IMR-90 (cell line): ENCODE data around the gene MEGF11. TPM values are rescaled to one million over a fixed set of nuclear protein-coding genes. Genes with fewer than 3 reads are reported as not detected.
"Not testable (repeated sequence)": the region's sequence is repeated elsewhere in the genome, so short reads cannot be mapped to it uniquely, and the experiment has no call there.

Experiments
- ATAC-seq: fragments of 200-7000 bp; cut with Tn5 transposase; 2 replicates; pipeline ENCODE4 v1.9.1; 2020; ENCODE audit warnings: low read depth, mild to moderate bottlenecking, moderate library complexity
- BruUV-seq: library from RNA; stranded (reverse); fragments of 400-500 nt; replicated peaks from 2 replicates; lab custom pipeline; 2021; lab: Mats Ljungman, UMichigan
- CTCF ChIA-PET: fragments of 300-600 bp; formaldehyde crosslinking; extraction: SDS; loops from one replicate; lab custom pipeline; 2021; ENCODE audit warnings: antibody characterized with exemption; lab: Yijun Ruan, JAX
- POLR2A ChIA-PET: fragments of 300-600 bp; sonication (Branson Sonifier 250); formaldehyde crosslinking; loops from one replicate; lab custom pipeline; 2022; ENCODE audit warnings: antibody characterized with exemption; ENCODE audit not compliant: unreplicated experiment; lab: Charles Lee
- DNase-seq: peaks from one replicate; pipeline ENCODE4 v3.0.0; 2013
- H2AFZ ChIP-seq: replicated peaks from 2 replicates; pipeline ENCODE3; 2013; ENCODE audit warnings: low read length, mild to moderate bottlenecking; ENCODE audit not compliant: poor library complexity
- H2AK5ac ChIP-seq: 2 replicates; pipeline ENCODE4 v1.6.1; 2013; ENCODE audit warnings: low read depth, low read length, inconsistent platforms
- H2AK9ac ChIP-seq: replicated peaks from 2 replicates; pipeline ENCODE3; 2013; ENCODE audit warnings: mild to moderate bottlenecking, low read depth, low read length, moderate library complexity; ENCODE audit not compliant: poor library complexity
- H2BK120ac ChIP-seq: 2 replicates; pipeline ENCODE4 v1.6.1; 2013; ENCODE audit warnings: low read depth, low read length, inconsistent platforms
- H2BK15ac ChIP-seq: 3 replicates; pipeline ENCODE4 v1.6.1; 2013; ENCODE audit warnings: low read depth, low read length, inconsistent platforms
- H2BK20ac ChIP-seq: 2 replicates; pipeline ENCODE4 v1.6.1; 2013; ENCODE audit warnings: low read depth, mild to moderate bottlenecking, inconsistent platforms, low read length, moderate library complexity
- H2BK5ac ChIP-seq: 2 replicates; pipeline ENCODE4 v1.6.1; 2013; ENCODE audit warnings: mild to moderate bottlenecking, low read depth, low read length, inconsistent platforms; ENCODE audit not compliant: poor library complexity, severe bottlenecking
- H3K14ac ChIP-seq: replicated peaks from 2 replicates; pipeline ENCODE4 v1.6.1; 2013; ENCODE audit warnings: low read depth, low read length, inconsistent platforms
- H3K18ac ChIP-seq: 2 replicates; pipeline ENCODE4 v1.6.1; 2013; ENCODE audit warnings: low read depth, low read length, control low read depth
- H3K23ac ChIP-seq: 2 replicates; pipeline ENCODE4 v1.6.1; 2013; ENCODE audit warnings: low read depth, low read length, inconsistent platforms
- H3K27ac ChIP-seq: 2 replicates; pipeline ENCODE4 v1.5.1; 2013; ENCODE audit warnings: mild to moderate bottlenecking, control low read depth, low read length; ENCODE audit not compliant: insufficient read depth
- H3K27me3 ChIP-seq: 2 replicates; pipeline ENCODE4 v1.6.1; 2013; ENCODE audit warnings: low read length; ENCODE audit not compliant: control insufficient read depth, insufficient read depth
- H3K36me3 ChIP-seq: 2 replicates; pipeline ENCODE4 v1.6.1; 2013; ENCODE audit warnings: low read length, mixed read lengths; ENCODE audit not compliant: control insufficient read depth, insufficient read depth
- H3K4ac ChIP-seq: 2 replicates; pipeline ENCODE4 v1.6.1; 2013; ENCODE audit warnings: low read depth, low read length, inconsistent platforms
- H3K4me1 ChIP-seq: 2 replicates; pipeline ENCODE4 v1.6.1; 2013; ENCODE audit warnings: low read length, mixed read lengths; ENCODE audit not compliant: control insufficient read depth, insufficient read depth
- H3K4me2 ChIP-seq: 2 replicates; pipeline ENCODE4 v1.6.1; 2013; ENCODE audit warnings: low read depth, mild to moderate bottlenecking, control low read depth, low read length, moderate library complexity
- H3K4me3 ChIP-seq: 2 replicates; pipeline ENCODE4 v1.5.1; 2013; ENCODE audit warnings: low read depth, mild to moderate bottlenecking, control low read depth, low read length, moderate library complexity; ENCODE audit not compliant: insufficient read depth
- H3K56ac ChIP-seq: 2 replicates; pipeline ENCODE4 v1.6.1; 2013; ENCODE audit warnings: low read length, inconsistent platforms; ENCODE audit not compliant: insufficient read depth; ENCODE audit errors: extremely low read depth
- H3K79me1 ChIP-seq, 2 experiments: 2 replicates each; pipeline ENCODE4 v1.6.1; 2013; ENCODE audit warnings: low read length in 2 of 2, inconsistent platforms in 1 of 2, low read depth in 1 of 2
- H3K9ac ChIP-seq: 2 replicates; pipeline ENCODE4 v1.6.1; 2013; ENCODE audit warnings: low read depth, low read length, control low read depth
- H3K9me1 ChIP-seq: 2 replicates; pipeline ENCODE4 v1.6.1; 2013; ENCODE audit warnings: low read length, inconsistent platforms; ENCODE audit not compliant: insufficient read depth
- H3K9me3 ChIP-seq: 2 replicates; pipeline ENCODE4 v1.6.1; 2013; ENCODE audit warnings: low read length; ENCODE audit not compliant: control insufficient read depth, insufficient read depth
- H4K20me1 ChIP-seq: 2 replicates; pipeline ENCODE4 v1.6.1; 2013; ENCODE audit warnings: low read length, inconsistent platforms; ENCODE audit not compliant: insufficient read depth
- H4K5ac ChIP-seq: 2 replicates; pipeline ENCODE4 v1.6.1; 2013; ENCODE audit warnings: mild to moderate bottlenecking, low read depth, low read length, control low read depth
- H4K8ac ChIP-seq, 2 experiments: 2 replicates each; pipeline ENCODE4 v1.6.1; 2013; ENCODE audit warnings: low read depth in 2 of 2, low read length in 2 of 2, control low read depth in 1 of 2, inconsistent platforms in 1 of 2
- H4K91ac ChIP-seq: 2 replicates; pipeline ENCODE4 v1.6.1; 2013; ENCODE audit warnings: low read depth, low read length, inconsistent platforms; ENCODE audit not compliant: insufficient read depth
- BHLHE40 ChIP-seq: fragments of 150-350 bp; IDR thresholded peaks from 2 replicates; pipeline ENCODE4 v1.6.1; 2016; ENCODE audit warnings: mild to moderate bottlenecking, low read depth, low read length
- CHD1 ChIP-seq: IDR thresholded peaks from 2 replicates; pipeline ENCODE4 v1.6.1; 2012; ENCODE audit warnings: low read depth, low read length, improper control_type of control experiment
- MAZ ChIP-seq: IDR thresholded peaks from 2 replicates; pipeline ENCODE4 v1.6.1; 2012; ENCODE audit warnings: low read depth, mild to moderate bottlenecking, low read length, improper control_type of control experiment, moderate library complexity, borderline replicate concordance
- NFE2L2 ChIP-seq: fragments of 150-350 bp; IDR thresholded peaks from 2 replicates; pipeline ENCODE4 v1.6.1; 2016; ENCODE audit warnings: low read depth, mild to moderate bottlenecking, low read length
- POLR2A ChIP-seq: IDR thresholded peaks from 2 replicates; pipeline ENCODE4 v1.6.1; 2012; ENCODE audit warnings: mild to moderate bottlenecking, low read depth, low read length
- RAD21 ChIP-seq: IDR thresholded peaks from 2 replicates; pipeline ENCODE4 v1.6.1; 2012; ENCODE audit warnings: low read length, improper control_type of control experiment
- RCOR1 ChIP-seq: IDR thresholded peaks from 2 replicates; pipeline ENCODE4 v1.6.1; 2012; ENCODE audit warnings: mild to moderate bottlenecking, low read length, improper control_type of control experiment; ENCODE audit not compliant: insufficient replicate concordance
- RFX5 ChIP-seq: IDR thresholded peaks from 2 replicates; pipeline ENCODE4 v1.8.0; 2012; ENCODE audit warnings: low read depth, mild to moderate bottlenecking, low read length, moderate library complexity
- SMC3 ChIP-seq: fragments of 150-350 bp; IDR thresholded peaks from 2 replicates; pipeline ENCODE4 v1.6.1; 2016; ENCODE audit warnings: low read depth, mild to moderate bottlenecking, antibody characterized with exemption, low read length, moderate library complexity
- WGBS, 2 experiments: methylation state at CpG; one replicate each; pipeline versions ENCODE4 v1.1.5 to v1.1.7; 2013; ENCODE audit warnings: missing lambda C conversion rate in 2 of 2; ENCODE audit not compliant: insufficient read length in 1 of 2; ENCODE audit errors: extremely low coverage in 2 of 2; 5-methylcytosine and 5-hydroxymethylcytosine counted together
- dilution Hi-C: fragments of 300-500 bp; cut with HindIII; formaldehyde crosslinking; loops from one replicate; pipeline ENCODE4 v1.14.3; 2018; ENCODE audit warnings: low sequenced_read_pairs; ENCODE audit not compliant: unreplicated experiment
- in situ Hi-C: fragments of 300-500 bp; cut with MboI; formaldehyde crosslinking; loops from 3 replicates; pipeline ENCODE4 v1.14.3; 2019; ENCODE audit warnings: low sequenced_read_pairs, inconsistent platforms, mixed read lengths
- intact Hi-C: fragments of 100-400 bp; cut with micrococcal nuclease; formaldehyde crosslinking; loops from 2 replicates; pipeline ENCODE4 v1.10.0; 2022
- polyA plus RNA-seq, 3 experiments: library from polyadenylated mRNA; depleted of rRNA; stranded (reverse); fragments of >200 nt; gene quantifications; 2 replicates each; pipeline ENCODE4 v1.2.3, GENCODE V29; 2012; ENCODE audit warnings: low replicate concordance in 1 of 3
- total RNA-seq: library from RNA; depleted of rRNA; stranded (reverse); fragments of >200 nt; gene quantifications from 2 replicates; pipeline ENCODE4 v1.2.3, GENCODE V29; 2012

MEGF11 gene
- total and polyA plus RNA-seq, 2 of the 4 experiments (the other 2 are of a cell fraction): not detected

DNA sequence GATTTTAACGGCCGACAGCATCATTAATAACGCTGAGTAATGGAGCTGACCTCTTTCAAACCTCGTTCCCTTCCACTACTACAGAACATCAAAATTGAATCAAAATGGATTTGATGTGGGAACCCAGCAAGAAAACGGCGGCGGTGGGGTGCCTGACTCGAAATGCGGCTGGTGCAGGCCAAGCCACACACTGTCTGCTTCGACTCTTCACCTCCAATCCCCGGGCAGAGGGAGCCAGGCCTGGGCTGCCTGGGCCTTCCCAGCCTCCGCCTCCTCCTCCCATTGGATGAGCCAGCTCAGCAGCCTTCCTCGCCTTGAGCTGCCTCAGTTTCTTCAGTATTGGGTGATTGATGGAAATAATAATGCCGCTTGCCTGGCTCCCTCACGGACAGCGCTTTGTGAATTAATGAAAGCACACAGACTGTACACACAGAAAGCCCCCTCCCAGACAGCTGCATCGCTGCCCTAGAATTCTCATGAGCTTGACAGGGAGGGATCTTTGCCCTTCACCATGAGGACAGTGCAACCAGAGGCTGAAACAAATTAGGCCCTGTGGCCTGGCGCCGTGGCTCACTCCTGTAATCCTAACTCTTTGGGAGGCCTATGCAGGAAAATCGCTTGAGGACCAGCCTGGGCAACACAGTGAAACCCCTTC, 11.4 kb upstream of the MEGF11 start:
- no peak overlapping the region for H2AFZ ChIP-seq
- H2BK15ac ChIP-seq: no peak overlapping the region
- 0 out of 2 replicates have a peak, but pooled peaks cover 3% of the 10 kb centered on the region for H3K9me3 ChIP-seq
- H3K9me1 ChIP-seq: no peaks in the 10 kb centered on the region; the same call in 1 of the 2 replicates
- no peak overlapping the region for H3K18ac ChIP-seq
- no peak overlapping the region for H4K5ac ChIP-seq
- no peak overlapping the region for H4K8ac ChIP-seq
- H3K27me3 ChIP-seq: peaks cover 53% of the 10 kb centered on the region
- dilution Hi-C loops: no loop called here
- no peak overlapping the region for H3K27ac ChIP-seq
- ATAC-seq (no peak), DNase-seq (no peak)
- no peak overlapping the region for H3K14ac ChIP-seq
- no peak overlapping the region for H2AK5ac ChIP-seq
- WGBS, 2 experiments: 71% methylated on average over 1 of the region's 20 CpGs; no CpG with 5 or more reads in 1 of the 2 experiments
- no peak overlapping the region for H2BK20ac ChIP-seq
- intact Hi-C loops: loop anchor here (10.0 kb wide), 1 partner anchor 60 kb away; no protein-coding TSS in a partner anchor
- no peak overlapping the region for H3K56ac ChIP-seq
- in situ Hi-C loops: no loop called here
- H3K4me2 ChIP-seq: no peak overlapping the region
- H2AK9ac ChIP-seq: no peak overlapping the region
- ChIA-PET CTCF (no interaction called here), POLR2A (no interaction called here)
- BruUV-seq: no TSS peak
- no peak overlapping the region for H3K4me3 ChIP-seq
- no peaks in the 10 kb centered on the region for H3K4me1 ChIP-seq
- no peak overlapping the region for H3K23ac ChIP-seq
- no peak overlapping the region for H2BK5ac ChIP-seq
- H3K36me3 ChIP-seq: no peaks in the 10 kb centered on the region
- H3K9ac ChIP-seq: no peak overlapping the region
- no peak overlapping the region for H4K91ac ChIP-seq
- H2BK120ac ChIP-seq: no peak overlapping the region
- TF ChIP-seq RAD21: no peak
- TF ChIP-seq NFE2L2: no peak
- no peak for TF ChIP-seq CHD1
- no peak for TF ChIP-seq RFX5
- TF ChIP-seq BHLHE40: no peak
- TF ChIP-seq RCOR1: no peak
- TF ChIP-seq MAZ: no peak
- TF ChIP-seq SMC3: no peak
- TF ChIP-seq POLR2A: no peak
- no peak overlapping the region for H3K4ac ChIP-seq
- H3K79me1 ChIP-seq: no peaks in the 10 kb centered on the region
- no peaks in the 10 kb centered on the region for H4K20me1 ChIP-seq

DNA sequence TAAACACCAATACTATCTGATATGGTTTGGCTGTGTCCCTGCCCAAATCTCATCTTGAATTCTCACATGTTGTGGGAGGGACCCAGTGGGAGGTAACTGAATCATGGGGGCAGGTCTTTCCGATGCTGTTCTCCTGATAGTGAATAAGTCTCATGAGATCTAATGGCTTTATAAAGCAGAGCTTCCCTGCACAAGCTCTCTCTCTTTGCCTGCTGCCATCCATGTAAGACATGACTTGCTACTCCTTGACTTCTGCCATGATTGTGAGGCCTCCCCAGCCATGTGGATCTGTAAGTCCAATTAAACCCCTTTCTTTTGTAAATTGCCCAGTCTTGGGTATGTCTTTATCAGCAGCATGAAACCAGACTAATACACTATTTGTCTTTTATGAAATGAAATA, 9.3 kb upstream of the MEGF11 start:
- peaks cover 58% of the 10 kb centered on the region for H3K27me3 ChIP-seq
- DNase-seq, H2BK5ac ChIP-seq, H3K9ac ChIP-seq, H3K4ac ChIP-seq, H3K36me3 ChIP-seq, POLR2A ChIA-PET, H4K91ac ChIP-seq, H2BK20ac ChIP-seq, dilution Hi-C loops, H4K8ac ChIP-seq, H3K4me1 ChIP-seq, CTCF ChIA-PET, H2BK120ac ChIP-seq, H3K79me1 ChIP-seq, H2AK9ac ChIP-seq, H3K23ac ChIP-seq, H3K14ac ChIP-seq, H2AFZ ChIP-seq, H3K56ac ChIP-seq, H2AK5ac ChIP-seq, H3K9me1 ChIP-seq, in situ Hi-C loops, H4K20me1 ChIP-seq, H3K4me3 ChIP-seq, ATAC-seq, H3K18ac ChIP-seq, H3K27ac ChIP-seq, H2BK15ac ChIP-seq, H3K4me2 ChIP-seq, BruUV-seq, H3K9me3 ChIP-seq, H4K5ac ChIP-seq: not testable (repeated sequence)
- WGBS, 2 experiments: no CpG with 5 or more reads among the region's 1 CpG
- intact Hi-C loops: loop anchor here (10.0 kb wide), 1 partner anchor 58 kb away; no protein-coding TSS in a partner anchor
